ENCODE results near the gene WDR77. TPM values are rescaled to one million over a fixed set of nuclear protein-coding genes. Genes with fewer than 3 reads are reported as not detected.

WDR77 gene
- total and polyA plus RNA-seq, 9 of the 15 experiments (the other 6 are each of a cell fraction or from before 2014, with no cell fraction given): 20.6 to 160 (median 75.3) TPM

- peak; percentile 80 for TF ChIP-seq DIDO1 (tag; IDR thresholded peaks at IDR 0.05; ENCODE audit: low read depth)
- no peak for TF ChIP-seq HINFP (tag; conservative IDR thresholded peaks at IDR 0.05; ENCODE audit: low read depth)
- TF ChIP-seq SMAD1 (IDR thresholded peaks at IDR 0.05; ENCODE audit: low read depth, low read length, partially characterized antibody): peak; percentile 75
- no peak for TF ChIP-seq SMAD4 (CRISPR knock-in tag; conservative IDR thresholded peaks at IDR 0.05)
- TF ChIP-seq ZNF175 (CRISPR knock-in tag; IDR thresholded peaks at IDR 0.05; ENCODE audit: low read depth): no peak
- TF ChIP-seq ZNF77 (CRISPR knock-in tag; IDR thresholded peaks at IDR 0.05): no peak
- TF ChIP-seq PHF20 (IDR thresholded peaks at IDR 0.05; ENCODE audit: partially characterized antibody): peak; percentile 91
- TF ChIP-seq NRF1 (conservative IDR thresholded peaks at IDR 0.05 in 1 of 2, IDR thresholded peaks at IDR 0.05 in 1 of 2): peak; percentile 42 to 48; a peak in 2 of 4 replicates
- TF ChIP-seq ZNF551 (CRISPR knock-in tag; IDR thresholded peaks at IDR 0.05): no peak
- no peak for TF ChIP-seq ZNF75A (CRISPR knock-in tag; IDR thresholded peaks at IDR 0.05)
- no peak for TF ChIP-seq FOS (IDR thresholded peaks at IDR 0.05; ENCODE audit: extremely low read depth, insufficient read length)
- TF ChIP-seq ZFX (CRISPR knock-in tag; IDR thresholded peaks at IDR 0.05): peak; percentile 76
- 0 out of 2 replicates have a peak, but pooled peaks have one; percentile 66 for TF ChIP-seq THRB (CRISPR knock-in tag; conservative IDR thresholded peaks at IDR 0.05)
- TF ChIP-seq ZNF592 (IDR thresholded peaks at IDR 0.05): 0 out of 2 replicates have a peak, but pooled peaks have one; percentile 10
- TF ChIP-seq TOE1 (IDR thresholded peaks at IDR 0.05; ENCODE audit: borderline replicate concordance): 0 out of 2 replicates have a peak, but pooled peaks have one; percentile 46
- no peak for TF ChIP-seq TOE1 (CRISPR knock-in tag; IDR thresholded peaks at IDR 0.05; ENCODE audit: borderline replicate concordance, low read depth)
Measured at GRCh38 chr1:111448918-111449702, at the start of gene WDR77, which contains the start of gene ATP5PB (continued).
